Bronchial epithelial cell (primary cell): Measurements from ENCODE around the gene PSMD5. TPM values are rescaled to one million over a fixed set of nuclear protein-coding genes. Genes with fewer than 3 reads are reported as not detected.

ENCODE experiments used
- DNase-seq: peaks from one replicate; pipeline ENCODE4 v3.0.0-alpha.2; 2010; ENCODE audit warnings: low read depth
- FAIRE-seq: peaks from 2 replicates; lab custom pipeline; 2011; peaks lifted over from hg19 to GRCh38; lab: Jason Lieb, UNC
- H3K27me3 ChIP-seq: 2 replicates; pipeline ENCODE4 v1.5.1; 2011; ENCODE audit warnings: low read length; ENCODE audit not compliant: control insufficient read depth, insufficient read depth
- H3K36me3 ChIP-seq: 2 replicates; pipeline ENCODE4 v1.5.1; 2011; ENCODE audit warnings: low read length; ENCODE audit not compliant: control insufficient read depth, insufficient read depth
- H3K4me3 ChIP-seq: 2 replicates; pipeline ENCODE4 v1.5.1; 2011; ENCODE audit warnings: mild to moderate bottlenecking, low read depth, low read length, control low read depth
- total RNA-seq: library from RNA; depleted of rRNA; stranded (reverse); fragments of >200 nt; gene quantifications from 2 replicates; pipeline ENCODE4 v1.2.1, GENCODE V29; 2014
- TF ChIP-seq, protein P1 (sequence below): IDR thresholded peaks from 2 replicates; pipeline ENCODE4 v1.5.1; 2011; ENCODE audit warnings: mild to moderate bottlenecking, moderate library complexity, low read length, control low read depth, inconsistent platforms; ENCODE audit not compliant: insufficient read depth, severe bottlenecking

PSMD5 gene
- total RNA-seq, 1 donor from 2014 or later: 12.4 TPM

DNA sequence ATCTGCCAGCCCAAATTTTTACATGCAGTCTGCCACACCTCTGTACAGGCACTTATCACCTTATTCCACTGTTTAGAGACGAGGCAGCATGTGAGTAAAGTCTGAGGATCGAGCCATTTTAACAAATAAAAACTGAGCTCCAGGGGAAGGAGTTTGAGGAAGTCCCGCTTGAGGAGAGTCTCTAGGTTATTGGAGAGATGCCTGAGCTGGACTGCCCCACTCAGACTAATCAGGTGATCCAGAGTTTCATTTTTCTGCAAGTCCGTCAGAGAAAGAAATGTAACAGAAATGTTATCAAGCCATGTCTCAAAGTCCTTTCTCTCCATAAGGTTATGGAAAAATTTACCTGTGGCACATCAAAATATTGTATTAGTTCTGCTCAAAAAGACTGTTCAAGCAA lies 54.8 kb downstream of the PSMD5 start:
- DNase-seq (no peak), FAIRE-seq (no peak)
- Histone ChIP-seq H3K4me3 (no peak overlapping the region), H3K36me3 (peaks cover 7% of the 10 kb centered on the region), H3K27me3 (no peaks in the 10 kb centered on the region)
- TF ChIP-seq, protein P1, sequence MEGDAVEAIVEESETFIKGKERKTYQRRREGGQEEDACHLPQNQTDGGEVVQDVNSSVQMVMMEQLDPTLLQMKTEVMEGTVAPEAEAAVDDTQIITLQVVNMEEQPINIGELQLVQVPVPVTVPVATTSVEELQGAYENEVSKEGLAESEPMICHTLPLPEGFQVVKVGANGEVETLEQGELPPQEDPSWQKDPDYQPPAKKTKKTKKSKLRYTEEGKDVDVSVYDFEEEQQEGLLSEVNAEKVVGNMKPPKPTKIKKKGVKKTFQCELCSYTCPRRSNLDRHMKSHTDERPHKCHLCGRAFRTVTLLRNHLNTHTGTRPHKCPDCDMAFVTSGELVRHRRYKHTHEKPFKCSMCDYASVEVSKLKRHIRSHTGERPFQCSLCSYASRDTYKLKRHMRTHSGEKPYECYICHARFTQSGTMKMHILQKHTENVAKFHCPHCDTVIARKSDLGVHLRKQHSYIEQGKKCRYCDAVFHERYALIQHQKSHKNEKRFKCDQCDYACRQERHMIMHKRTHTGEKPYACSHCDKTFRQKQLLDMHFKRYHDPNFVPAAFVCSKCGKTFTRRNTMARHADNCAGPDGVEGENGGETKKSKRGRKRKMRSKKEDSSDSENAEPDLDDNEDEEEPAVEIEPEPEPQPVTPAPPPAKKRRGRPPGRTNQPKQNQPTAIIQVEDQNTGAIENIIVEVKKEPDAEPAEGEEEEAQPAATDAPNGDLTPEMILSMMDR: no peak

GRCh38 chr9:120783602-120784047 lies 59.1 kb downstream of the PSMD5 start:
- H3K27me3 ChIP-seq: no peaks in the 10 kb centered on the region
- TF ChIP-seq, protein P1: no peak
- peaks cover 6% of the 10 kb centered on the region for H3K36me3 ChIP-seq
- no peak overlapping the region for H3K4me3 ChIP-seq
- DNase-seq (peak; percentile 77), FAIRE-seq (no peak)

DNA sequence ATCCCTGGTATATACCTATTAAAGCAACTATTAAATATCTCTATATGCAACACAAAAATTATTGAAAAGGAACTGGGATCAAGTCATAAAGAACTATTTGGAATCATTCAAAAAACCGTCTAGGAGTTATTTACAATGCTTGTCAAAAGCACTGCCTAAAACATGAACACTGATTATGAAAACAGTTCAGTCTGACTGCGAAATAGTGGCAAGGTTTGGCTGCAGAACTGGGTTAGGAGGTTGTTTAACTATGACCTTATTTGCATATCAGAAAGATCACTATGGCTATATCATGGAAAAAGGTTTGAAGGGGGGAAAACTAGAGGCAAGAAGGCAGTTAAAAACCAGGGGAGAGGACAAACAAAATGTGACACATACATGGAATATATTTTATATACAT lies 61.5 kb downstream of the PSMD5 start:
- Histone ChIP-seq H3K27me3 (no peaks in the 10 kb centered on the region), H3K36me3 (peaks cover 1% of the 10 kb centered on the region), H3K4me3 (no peak overlapping the region)
- DNase-seq: no peak
- FAIRE-seq: no peak
- TF ChIP-seq, protein P1: no peak

DNA sequence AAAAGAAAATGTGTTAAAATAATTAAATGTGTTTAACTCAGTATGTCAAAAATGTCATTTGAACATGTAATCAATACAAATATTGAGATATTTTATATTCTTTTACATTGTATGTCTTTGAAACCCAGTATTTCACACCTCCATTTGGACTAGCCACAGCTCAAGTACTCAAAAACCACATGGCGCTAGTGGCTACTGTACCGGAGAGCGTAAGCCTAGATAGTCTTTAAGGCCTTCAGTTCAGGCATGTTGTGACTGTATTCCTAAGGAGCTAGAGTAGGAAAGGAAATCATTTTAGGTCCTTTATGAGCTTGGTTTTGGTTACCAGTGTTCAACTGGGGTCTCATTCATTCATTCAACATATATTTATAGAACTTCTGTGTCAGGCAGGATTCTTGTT lies 62.4 kb downstream of the PSMD5 start:
- Histone ChIP-seq H3K4me3 (no peak overlapping the region), H3K36me3 (no peaks in the 10 kb centered on the region), H3K27me3 (no peaks in the 10 kb centered on the region)
- no peak for DNase-seq
- FAIRE-seq: no peak
- TF ChIP-seq, protein P1: no peak

DNA sequence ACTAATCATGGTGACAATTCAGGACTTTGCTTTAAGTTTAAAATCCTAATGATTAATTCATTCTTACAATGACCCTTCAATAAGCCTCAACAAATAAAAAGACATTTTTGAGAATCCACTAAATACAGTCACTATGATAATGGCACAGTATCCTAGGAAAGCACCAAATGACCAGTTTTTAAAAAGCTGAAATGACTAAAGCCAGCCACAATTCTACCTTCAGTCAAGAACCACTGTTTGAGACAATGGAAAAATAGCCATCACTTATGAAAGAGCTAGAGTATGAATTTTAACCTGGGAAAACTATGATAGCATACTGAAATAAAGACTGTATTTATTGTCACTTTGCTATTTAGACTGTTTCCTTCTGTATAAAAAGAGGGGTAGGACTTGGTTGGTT lies 63.5 kb downstream of the PSMD5 start:
- TF ChIP-seq, protein P1: no peak
- DNase-seq (no peak), FAIRE-seq (no peak)
- no peak overlapping the region for H3K4me3 ChIP-seq
- H3K27me3 ChIP-seq: no peaks in the 10 kb centered on the region
- H3K36me3 ChIP-seq: peaks cover 1% of the 10 kb centered on the region

- Histone ChIP-seq H3K36me3 (peaks cover 2% of the 10 kb centered on the region), H3K27me3 (no peaks in the 10 kb centered on the region), H3K4me3 (no peak overlapping the region)
- TF ChIP-seq, protein P1: no peak
- FAIRE-seq: no peak
- peak; percentile 91 for DNase-seq
Observed at GRCh38 chr9:120778758-120779157, 64.0 kb downstream of the PSMD5 start.
